A549 treated with ZK216348 at 1 μM for 4 hours (cell line): ENCODE measurements around the gene MED19. TPM values are rescaled to one million over a fixed set of nuclear protein-coding genes. Genes with fewer than 3 reads are reported as not detected.

Experiments used
- total RNA-seq: library from RNA; stranded (reverse); fragments of 200-300 nt; extraction: Qiagen RNA extraction; gene quantifications from 5 replicates; pipeline ENCODE4 v1.2.3, GENCODE V29; 2022; ENCODE audit warnings: low read depth

The MED19 gene, protein sequence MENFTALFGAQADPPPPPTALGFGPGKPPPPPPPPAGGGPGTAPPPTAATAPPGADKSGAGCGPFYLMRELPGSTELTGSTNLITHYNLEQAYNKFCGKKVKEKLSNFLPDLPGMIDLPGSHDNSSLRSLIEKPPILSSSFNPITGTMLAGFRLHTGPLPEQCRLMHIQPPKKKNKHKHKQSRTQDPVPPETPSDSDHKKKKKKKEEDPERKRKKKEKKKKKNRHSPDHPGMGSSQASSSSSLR
- total RNA-seq = 27.6 to 35.8 TPM (median 33.7 TPM) in 5 replicates

DNA sequence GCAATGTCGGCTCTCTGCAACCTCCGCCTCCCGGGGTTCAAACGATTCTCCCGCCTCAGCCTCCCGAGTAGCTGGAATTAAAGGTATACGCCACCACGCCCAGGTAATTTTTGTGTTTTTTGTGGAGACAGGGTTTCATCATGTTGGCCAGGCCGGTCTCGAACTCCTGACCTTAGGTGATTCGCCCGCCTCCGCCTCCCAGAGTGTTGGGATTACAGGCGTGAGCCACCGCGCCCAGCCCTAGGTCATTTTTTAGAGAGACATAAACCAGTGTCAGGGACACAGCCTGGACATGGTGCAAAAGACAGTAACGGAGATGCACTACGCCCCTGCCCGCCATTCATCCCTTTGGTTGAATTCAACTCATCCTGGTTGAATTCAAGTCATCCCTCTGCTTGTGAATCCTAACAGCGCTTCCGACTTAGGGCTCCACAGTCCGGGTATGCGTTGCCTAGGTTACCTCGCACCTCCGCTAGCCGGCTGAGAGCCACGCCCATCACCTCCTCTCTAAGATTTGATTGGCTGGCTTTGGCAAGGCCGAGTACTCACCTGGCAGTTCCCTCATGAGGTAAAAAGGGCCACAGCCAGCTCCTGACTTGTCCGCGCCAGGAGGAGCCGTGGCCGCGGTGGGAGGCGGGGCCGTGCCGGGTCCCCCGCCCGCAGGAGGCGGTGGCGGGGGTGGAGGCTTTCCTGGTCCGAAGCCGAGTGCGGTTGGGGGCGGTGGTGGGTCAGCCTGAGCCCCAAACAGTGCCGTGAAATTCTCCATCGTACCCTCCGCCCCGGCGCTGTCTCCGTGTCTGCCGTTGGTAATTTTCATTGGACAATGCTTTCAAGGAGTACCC, at the start of gene MED19:
Gene MED19, minus strand, starts transcription at position 802 of the 842 bp plus-strand sequence. Its CDS starts 36 bp downstream, at position 766.

DNA sequence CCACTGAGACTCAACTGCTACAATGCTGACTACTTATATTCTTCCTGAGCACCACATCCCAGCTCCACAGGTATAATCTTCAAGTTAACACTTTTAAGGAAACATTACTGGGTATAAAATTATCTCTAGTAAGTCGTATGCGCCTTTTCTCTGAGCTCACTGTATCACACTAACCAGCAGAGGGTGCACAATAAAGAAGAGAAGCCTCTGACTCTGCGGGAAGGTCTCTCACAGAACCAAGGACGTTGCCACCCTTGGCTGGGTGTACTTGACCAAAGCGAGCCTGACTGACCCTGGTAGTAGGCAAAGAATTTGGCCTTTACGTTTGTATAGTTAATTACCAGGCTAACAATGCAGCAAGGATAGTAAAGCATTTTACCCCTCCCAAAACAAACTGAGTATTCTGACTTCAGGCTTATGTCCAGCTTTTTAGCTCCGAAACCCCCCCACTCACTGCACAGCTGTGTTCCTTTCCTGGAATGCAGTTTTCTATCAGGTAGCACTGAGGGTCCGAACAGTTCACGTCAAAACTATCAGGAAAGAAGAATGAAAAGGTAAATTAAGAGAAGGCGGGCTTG, 39.8 kb upstream of the MED19 start, which contains the start of gene BTBD18:
Gene BTBD18, minus strand, starts transcription at position 144 of the 578 bp plus-strand sequence. CDS start 631 bp downstream, outside the sequence.

GRCh38 chr11:57741132-57742086, 29.4 kb upstream of the MED19 start, which contains the start of gene SELENOH:
TSS of gene SELENOH (plus strand) at chr11:57741491. CDS start at chr11:57741596, 105 bp downstream.

GRCh38 chr11:57712256-57713150, 488 bp upstream of the MED19 start, which contains the start of gene TMX2:
TSS of gene TMX2 (plus strand) at chr11:57712593. CDS start at chr11:57712619, 26 bp downstream.

DNA sequence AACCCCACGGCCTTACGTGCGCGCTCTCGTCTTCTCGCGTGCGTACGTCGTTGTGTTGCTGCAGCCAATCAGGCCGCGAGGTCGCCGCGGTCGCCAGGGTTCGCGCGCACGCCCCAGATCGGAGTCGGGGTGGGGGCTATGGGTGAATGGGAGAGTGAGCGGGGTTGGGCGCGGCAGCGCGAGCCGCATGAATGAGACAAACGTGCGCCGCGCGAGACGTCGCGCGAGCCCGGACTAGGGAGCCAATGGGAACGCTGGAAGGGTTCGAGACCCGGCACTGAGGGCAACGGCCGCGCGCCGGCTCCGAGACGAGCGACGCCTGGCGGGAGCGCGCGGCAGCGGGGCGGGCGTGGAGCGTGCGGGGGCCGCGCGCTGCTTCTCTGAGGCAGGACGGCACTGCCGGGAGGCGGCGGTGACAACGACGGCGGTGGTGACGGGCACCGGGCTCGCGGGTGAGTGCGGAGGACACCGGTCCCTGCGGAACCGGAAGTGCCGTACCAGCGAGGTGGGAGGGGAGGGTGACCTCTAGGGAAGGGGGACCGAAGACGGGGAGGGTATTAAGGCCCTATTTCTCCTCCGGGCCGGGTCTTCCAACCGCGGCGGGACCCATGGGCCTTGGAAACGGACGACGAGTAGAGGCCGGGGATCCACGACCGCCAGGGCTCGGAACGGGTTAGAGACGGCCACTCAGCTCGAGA, 44.1 kb downstream of the MED19 start, which contains the start of gene ZDHHC5:
Gene ZDHHC5, plus strand, starts transcription at position 379 of the 698 bp plus-strand sequence. CDS start 4,977 bp downstream, outside the sequence.

GRCh38 chr11:57657194-57658022, 54.6 kb downstream of the MED19 start, which contains the start of gene CLP1:
TSS of gene CLP1 (plus strand) at chr11:57657762. CDS start at chr11:57659477, 1,715 bp downstream.

Other genes with a start within 250 kb of the MED19 start
- 2.1 to 3.7 TPM (median 2.9 TPM) in 5 replicates for gene SLC43A1, start 196.5 kb downstream of the MED19 start, total RNA-seq
- gene TIMM10, start 181.5 kb downstream of the MED19 start, total RNA-seq = 147 to 188 TPM (median 152 TPM) in 5 replicates
- gene SMTNL1, start 174.6 kb downstream of the MED19 start, total RNA-seq = not detected in 5 replicates
- gene UBE2L6, start 144.5 kb downstream of the MED19 start, total RNA-seq = 31.1 to 38.6 TPM (median 35.6 TPM) in 5 replicates
- 0.21 to 0.85 TPM (median 0.42 TPM) in 5 replicates for gene SERPING1, start 114.5 kb downstream of the MED19 start, total RNA-seq
- 0.27 to 0.62 TPM (median 0.33 TPM) in 5 replicates for gene YPEL4, start 62.3 kb downstream of the MED19 start, total RNA-seq
- 27.6 to 32.1 TPM (median 28.8 TPM) in 5 replicates for gene CLP1, start 54.5 kb downstream of the MED19 start, total RNA-seq
- 69.4 to 79.6 TPM (median 72.6 TPM) in 5 replicates for gene ZDHHC5, start 44.1 kb downstream of the MED19 start, total RNA-seq
- 144 to 167 TPM (median 149 TPM) in 5 replicates for gene TMX2, start 378 bp upstream of the MED19 start, total RNA-seq
- gene SELENOH, start 29.3 kb upstream of the MED19 start, total RNA-seq = 87.5 to 157 TPM (median 137 TPM) in 5 replicates
- not detected in 5 replicates for gene BTBD18, start 39.6 kb upstream of the MED19 start, total RNA-seq
- 56.2 to 73.7 TPM (median 65.9 TPM) in 5 replicates for gene CTNND1, start 49.6 kb upstream of the MED19 start, total RNA-seq